Mesenchymal stem cell (in vitro differentiated cells and primary cell): ENCODE measurements around the gene LRRC28.
A peak's percentile ranks its signal among the peaks of the same experiment; 100 is the strongest.

Experiments used
- DNase-seq: peaks from one replicate; pipeline ENCODE4 v3.0.0-alpha.2; 2013
- H2AFZ ChIP-seq: one replicate; pipeline ENCODE4 v1.6.1; 2013; ENCODE audit warnings: low read depth, mild to moderate bottlenecking, control low read depth, inconsistent platforms, low read length, moderate library complexity
- H2AK5ac ChIP-seq: 2 replicates; pipeline ENCODE4 v1.6.1; 2013; ENCODE audit warnings: low read length, moderate library complexity, mild to moderate bottlenecking, inconsistent platforms; ENCODE audit not compliant: severe bottlenecking
- H2BK120ac ChIP-seq: one replicate; pipeline ENCODE4 v1.6.1; 2013; ENCODE audit warnings: low read depth, mild to moderate bottlenecking, inconsistent platforms, low read length, moderate library complexity
- H2BK12ac ChIP-seq, 2 experiments: one replicate each; pipeline ENCODE4 v1.6.1; 2013; ENCODE audit warnings: inconsistent platforms in 2 of 2, low read length in 2 of 2, mild to moderate bottlenecking in 2 of 2, moderate library complexity in 2 of 2, control low read depth in 1 of 2
- H2BK15ac ChIP-seq: one replicate; pipeline ENCODE4 v1.6.1; 2013; ENCODE audit warnings: mild to moderate bottlenecking, low read depth, inconsistent platforms; ENCODE audit not compliant: poor library complexity, severe bottlenecking
- H2BK5ac ChIP-seq: 2 replicates; pipeline ENCODE4 v1.6.1; 2013; ENCODE audit warnings: low read depth, mild to moderate bottlenecking, low read length, control low read depth, inconsistent platforms; ENCODE audit not compliant: poor library complexity, severe bottlenecking
- H3K14ac ChIP-seq, 2 experiments: one replicate each; pipeline ENCODE4 v1.6.1; 2013; ENCODE audit warnings: inconsistent platforms in 2 of 2, low read length in 2 of 2, control low read depth in 1 of 2, mild to moderate bottlenecking in 1 of 2, moderate library complexity in 1 of 2
- H3K18ac ChIP-seq, 2 experiments: one replicate each; pipeline ENCODE4 v1.6.1; 2013; ENCODE audit warnings: inconsistent platforms in 2 of 2, low read length in 2 of 2, control low read depth in 1 of 2, low read depth in 1 of 2, mild to moderate bottlenecking in 1 of 2
- H3K23ac ChIP-seq, 2 experiments: one replicate each; pipeline ENCODE4 v1.6.1; 2013; ENCODE audit warnings: inconsistent platforms in 2 of 2, low read length in 2 of 2, mild to moderate bottlenecking in 2 of 2, moderate library complexity in 2 of 2, control low read depth in 1 of 2
- H3K27ac ChIP-seq: 2 replicates; pipeline ENCODE4 v1.5.1; 2013; ENCODE audit warnings: mild to moderate bottlenecking, moderate library complexity, low read length, control low read depth, inconsistent platforms; ENCODE audit not compliant: poor library complexity, severe bottlenecking
- H3K27me3 ChIP-seq, 2 experiments: 2 replicates each; pipeline versions ENCODE4 v1.6.1 to v1.7.0; 2013; ENCODE audit warnings: low read length in 2 of 2, mild to moderate bottlenecking in 2 of 2, moderate library complexity in 2 of 2, control low read depth in 1 of 2, inconsistent platforms in 1 of 2; ENCODE audit not compliant: control insufficient read depth in 1 of 2, insufficient read depth in 1 of 2
- H3K36me3 ChIP-seq, 2 experiments: 2 replicates each; pipeline versions ENCODE4 v1.6.1 to v1.7.0; 2013; ENCODE audit warnings: low read length in 2 of 2, control low read depth in 1 of 2, inconsistent platforms in 1 of 2, low read depth in 1 of 2, mild to moderate bottlenecking in 1 of 2; ENCODE audit not compliant: insufficient read depth in 2 of 2, control insufficient read depth in 1 of 2
- H3K4ac ChIP-seq, 2 experiments: one replicate each; pipeline ENCODE4 v1.6.1; 2013; ENCODE audit warnings: inconsistent platforms in 2 of 2, low read length in 2 of 2, mild to moderate bottlenecking in 2 of 2, moderate library complexity in 2 of 2, control low read depth in 1 of 2, low read depth in 1 of 2
- H3K4me1 ChIP-seq: 2 replicates; pipeline ENCODE4 v1.6.1; 2013; ENCODE audit warnings: low read depth, low read length, control low read depth; ENCODE audit not compliant: control insufficient read depth, insufficient read depth
- H3K4me2 ChIP-seq: 2 replicates; pipeline ENCODE4 v1.6.1; 2013; ENCODE audit warnings: low read length, mild to moderate bottlenecking, inconsistent platforms; ENCODE audit not compliant: poor library complexity, severe bottlenecking
- H3K4me3 ChIP-seq, 2 experiments: 2 replicates each; pipeline versions ENCODE4 v1.5.1 to v1.7.0; 2013; ENCODE audit warnings: low read length in 2 of 2, mild to moderate bottlenecking in 2 of 2, control low read depth in 1 of 2, low read depth in 1 of 2; ENCODE audit not compliant: insufficient read depth in 1 of 2
- H3K79me1 ChIP-seq: replicated peaks from 2 replicates; pipeline ENCODE4 v1.6.1; 2013; ENCODE audit warnings: mild to moderate bottlenecking, control low read depth, low read length, inconsistent platforms; ENCODE audit not compliant: poor library complexity, severe bottlenecking
- H3K9ac ChIP-seq: 2 replicates; pipeline ENCODE4 v1.7.0; 2013; ENCODE audit warnings: mild to moderate bottlenecking, low read length, moderate library complexity
- H3K9me3 ChIP-seq: 2 replicates; pipeline ENCODE4 v1.7.0; 2013; ENCODE audit warnings: mild to moderate bottlenecking, low read length; ENCODE audit not compliant: control insufficient read depth
- H4K8ac ChIP-seq: one replicate; pipeline ENCODE4 v1.6.1; 2013; ENCODE audit warnings: inconsistent platforms, mild to moderate bottlenecking, low read length, moderate library complexity
- H4K91ac ChIP-seq: one replicate; pipeline ENCODE4 v1.6.1; 2013; ENCODE audit warnings: mild to moderate bottlenecking, low read length, inconsistent platforms
- WGBS: methylation state at CpG from one replicate; pipeline ENCODE4 v1.1.7; 2013; ENCODE audit warnings: mixed read lengths; 5-methylcytosine and 5-hydroxymethylcytosine counted together

LRRC28 gene

DNA sequence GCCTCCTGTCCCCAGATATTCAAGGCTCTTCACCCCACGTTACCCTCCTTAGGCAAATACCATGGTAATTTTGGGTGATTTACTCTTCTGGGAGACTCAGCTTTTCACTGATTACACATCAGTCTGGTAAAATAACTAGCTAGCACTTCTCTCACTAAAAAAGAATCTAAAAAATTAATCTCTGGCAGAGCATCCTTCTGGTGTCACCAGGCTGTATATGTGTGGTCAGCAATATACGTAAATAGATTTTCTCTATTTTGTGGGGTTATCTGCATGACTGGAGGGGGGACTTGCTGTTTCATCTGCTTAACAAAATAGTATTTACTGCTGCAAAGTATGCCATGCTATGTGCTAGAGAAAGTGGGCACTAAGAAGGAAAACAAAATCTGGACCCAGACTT, 45.1 kb downstream of the LRRC28 start:
- H4K91ac ChIP-seq: no peak overlapping the region
- H3K9me3 ChIP-seq: peaks cover 13% of the 10 kb centered on the region
- no peak overlapping the region for H2AK5ac ChIP-seq
- no peak overlapping the region for H3K9ac ChIP-seq
- H2AFZ ChIP-seq: no peak overlapping the region
- no peaks in the 10 kb centered on the region for H3K27me3 ChIP-seq
- no peak overlapping the region for H3K4me2 ChIP-seq
- no peak overlapping the region for H3K14ac ChIP-seq
- no peak overlapping the region for H3K4ac ChIP-seq
- H3K79me1 ChIP-seq: peaks cover 5% of the 10 kb centered on the region
- H4K8ac ChIP-seq: no peak overlapping the region
- H2BK12ac ChIP-seq: no peak overlapping the region
- peaks cover 1% of the 10 kb centered on the region for H3K4me1 ChIP-seq
- peak overlapping the region in 1 of 2 experiments; percentile 61 for H3K18ac ChIP-seq
- no peak overlapping the region for H3K23ac ChIP-seq
- H3K27ac ChIP-seq: no peak overlapping the region
- 98% methylated on average over 2 of the region's 2 CpGs for WGBS
- H2BK5ac ChIP-seq: no peak overlapping the region
- no peak overlapping the region for H3K4me3 ChIP-seq
- DNase-seq: no peak
- H3K36me3 ChIP-seq: peaks cover 4 to 29% of the 10 kb centered on the region in 2 experiments
- H2BK15ac ChIP-seq: no peak overlapping the region
- H2BK120ac ChIP-seq: no peak overlapping the region

DNA sequence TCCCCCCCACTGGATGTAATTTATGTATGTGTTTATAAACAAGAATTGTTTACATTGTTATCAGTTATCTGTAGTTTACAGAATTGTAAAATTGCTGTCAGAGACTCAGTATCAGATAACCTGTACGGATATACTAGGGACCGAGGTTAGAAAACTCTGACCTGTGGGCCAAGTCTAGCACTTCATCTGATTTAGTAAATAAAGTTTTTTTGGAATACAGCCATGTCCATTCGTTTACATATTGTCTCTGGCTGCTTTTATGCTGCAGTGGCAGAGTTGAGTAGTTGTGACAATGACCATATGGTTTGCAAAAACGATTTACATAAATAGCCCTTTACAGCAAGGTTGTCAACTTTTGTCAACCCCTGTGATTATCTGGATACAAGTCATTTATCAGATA, 52.6 kb downstream of the LRRC28 start:
- Histone ChIP-seq H3K4me1 (peaks cover 3% of the 10 kb centered on the region), H3K4ac (no peak overlapping the region), H3K14ac (no peak overlapping the region), H4K8ac (no peak overlapping the region), H4K91ac (no peak overlapping the region), H3K79me1 (no peaks in the 10 kb centered on the region), H3K36me3 (no peaks in the 10 kb centered on the region), H3K4me2 (no peak overlapping the region), H2AK5ac (no peak overlapping the region), H2AFZ (no peak overlapping the region), H3K18ac (no peak overlapping the region), H3K27me3 (no peaks in the 10 kb centered on the region), H3K4me3 (no peak overlapping the region), H3K9ac (no peak overlapping the region), H2BK5ac (no peak overlapping the region), H3K23ac (no peak overlapping the region), H3K9me3 (no peaks in the 10 kb centered on the region), H2BK15ac (no peak overlapping the region), H2BK12ac (no peak overlapping the region), H3K27ac (no peak overlapping the region), H2BK120ac (no peak overlapping the region)
- DNase-seq: no peak
- WGBS: 53% methylated on average over 3 of the region's 4 CpGs

DNA sequence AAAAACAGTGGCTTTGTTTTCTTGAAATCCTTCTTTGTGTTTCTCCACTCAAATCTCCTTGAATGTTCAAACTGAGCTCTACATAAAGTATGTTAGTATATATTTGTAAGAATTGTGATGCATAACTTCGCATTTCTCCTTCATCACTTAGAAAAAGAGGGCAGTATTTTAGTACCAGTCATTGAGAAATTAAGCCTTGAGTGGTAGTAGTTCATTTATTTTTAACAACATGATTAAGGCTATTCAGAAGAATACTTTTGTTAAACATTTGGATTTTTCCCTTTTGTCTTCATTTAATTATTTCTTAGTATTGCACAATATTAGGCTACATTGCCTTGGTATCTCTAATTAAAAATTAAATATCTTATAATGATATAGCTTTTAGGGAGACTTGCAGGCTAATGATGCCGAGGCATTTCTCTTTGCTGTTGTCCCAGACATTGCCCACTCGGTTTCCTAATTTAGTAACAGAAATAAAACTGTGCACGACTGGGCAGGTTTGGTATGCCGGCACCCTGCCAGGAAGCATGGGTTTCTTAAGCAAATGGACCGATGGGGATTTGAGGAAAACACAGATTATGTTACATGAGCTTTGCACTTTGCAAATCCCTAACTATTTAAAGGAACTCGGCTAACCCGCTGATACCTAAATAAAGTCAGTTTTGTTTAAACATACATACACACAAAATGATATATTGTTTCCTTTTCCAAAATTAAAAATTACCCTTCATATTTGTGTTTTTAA, 54.7 kb downstream of the LRRC28 start:
- H4K8ac ChIP-seq: no peak overlapping the region
- H2BK15ac ChIP-seq: no peak overlapping the region
- no peaks in the 10 kb centered on the region for H3K9me3 ChIP-seq
- no peak overlapping the region for H3K18ac ChIP-seq
- H2BK12ac ChIP-seq: no peak overlapping the region
- H3K27ac ChIP-seq: peak overlapping the region; percentile 35
- H3K4me3 ChIP-seq: peak overlapping the region in 1 of 2 experiments; percentile 22
- DNase-seq: peak; percentile 28
- no peak overlapping the region for H3K23ac ChIP-seq
- no peak overlapping the region for H2AK5ac ChIP-seq
- H3K79me1 ChIP-seq: no peaks in the 10 kb centered on the region
- no peak overlapping the region for H3K14ac ChIP-seq
- peaks cover 3% of the 10 kb centered on the region for H3K4me1 ChIP-seq
- no peak overlapping the region for H2BK120ac ChIP-seq
- peak overlapping the region; percentile 41 for H3K9ac ChIP-seq
- H3K36me3 ChIP-seq: peaks cover 0 to 4% of the 10 kb centered on the region in 2 experiments
- H4K91ac ChIP-seq: no peak overlapping the region
- H2BK5ac ChIP-seq: no peak overlapping the region
- H3K4ac ChIP-seq: no peak overlapping the region
- no peak overlapping the region for H2AFZ ChIP-seq
- H3K4me2 ChIP-seq: no peak overlapping the region
- no peaks in the 10 kb centered on the region for H3K27me3 ChIP-seq
- 47% methylated on average over 6 of the region's 8 CpGs for WGBS

DNA sequence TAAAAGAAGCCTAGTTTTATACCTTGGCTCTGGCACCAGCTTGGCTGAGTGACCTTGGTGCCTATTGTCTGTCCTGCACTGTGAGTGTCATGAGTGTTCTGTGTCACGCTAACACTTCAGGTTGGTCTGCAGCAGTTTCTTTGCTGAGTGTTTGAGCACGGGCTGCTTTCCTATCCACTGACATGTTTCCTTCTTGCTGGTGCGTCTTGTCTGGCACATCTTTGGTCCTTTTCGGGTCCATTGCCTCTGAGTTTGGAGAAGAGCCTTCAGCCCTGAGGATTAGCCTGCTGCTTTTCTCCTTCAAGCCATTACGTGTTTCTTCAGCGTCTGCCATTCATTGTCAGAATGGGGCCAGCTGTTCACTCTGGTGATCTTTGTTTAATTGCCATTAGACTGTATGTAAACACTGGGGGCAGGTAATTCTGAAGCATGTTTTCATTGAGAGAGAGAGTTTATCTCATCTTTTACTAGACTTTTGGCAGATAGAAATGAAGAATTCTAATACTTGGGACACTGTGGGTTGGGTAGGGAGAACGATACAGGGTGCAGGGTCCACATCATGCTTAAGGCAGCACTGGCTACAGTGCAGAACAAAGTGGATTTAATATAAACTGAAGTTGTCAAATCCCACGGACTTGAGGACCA, 55.5 kb downstream of the LRRC28 start:
- H3K4ac ChIP-seq: no peak overlapping the region
- WGBS: 67% methylated on average over 7 of the region's 8 CpGs

More for the DNA sequence above, 55.5 kb downstream of the LRRC28 start:
- H3K4me1 ChIP-seq: peaks cover 3% of the 10 kb centered on the region
- no peak overlapping the region for H4K8ac ChIP-seq
- H3K27me3 ChIP-seq: no peaks in the 10 kb centered on the region
- no peak overlapping the region for H3K14ac ChIP-seq
- no peak overlapping the region for H2BK120ac ChIP-seq
- peak overlapping the region in 1 of 2 experiments; percentile 79 for H2BK12ac ChIP-seq
- H3K4me3 ChIP-seq: no peak overlapping the region
- H3K9me3 ChIP-seq: peaks cover 6% of the 10 kb centered on the region
- H2AFZ ChIP-seq: no peak overlapping the region
- H2AK5ac ChIP-seq: peak overlapping the region; percentile 16
- H2BK5ac ChIP-seq: no peak overlapping the region
- peaks cover 0 to 6% of the 10 kb centered on the region in 2 experiments for H3K36me3 ChIP-seq
- no peak overlapping the region for H3K9ac ChIP-seq
- no peaks in the 10 kb centered on the region for H3K79me1 ChIP-seq
- DNase-seq: peak; percentile 34
- no peak overlapping the region for H2BK15ac ChIP-seq
- no peak overlapping the region for H3K4me2 ChIP-seq
- no peak overlapping the region for H3K23ac ChIP-seq
- peak overlapping the region in 1 of 2 experiments; percentile 16 for H3K18ac ChIP-seq
- no peak overlapping the region for H3K27ac ChIP-seq
- H4K91ac ChIP-seq: no peak overlapping the region
